D721Med (cell line): Measurements from ENCODE around the gene OGFR.

Experiments
- DNase-seq: peaks from one replicate; pipeline ENCODE4 v3.0.0; 2011; ENCODE audit warnings: low spot score; ENCODE audit not compliant: insufficient read length
- FAIRE-seq: peaks from 2 replicates; lab custom pipeline; 2011; peaks lifted over from hg19 to GRCh38; lab: Jason Lieb, UNC
- CTCF ChIP-seq: IDR thresholded peaks from 2 replicates; pipeline ENCODE4 v1.5.1; 2012; ENCODE audit warnings: mild to moderate bottlenecking, control low read depth; ENCODE audit not compliant: insufficient read depth; ENCODE audit errors: missing control alignments

The OGFR gene

GRCh38 chr20:62812181-62812906 lies 7.7 kb downstream of the OGFR start:
- DNase-seq (no peak), FAIRE-seq (no peak)
- TF ChIP-seq CTCF, result no peak

- TF ChIP-seq CTCF, result no peak
- FAIRE-seq, result no peak
- DNase-seq, result no peak
Measured at GRCh38 chr20:62812907-62813200, 8.2 kb downstream of the OGFR start.

- DNase-seq, result no peak
- TF ChIP-seq CTCF, result no peak
- FAIRE-seq, result no peak
Measured at GRCh38 chr20:62813588-62813987, 9.0 kb downstream of the OGFR start.

- no peak for TF ChIP-seq CTCF
- no peak for FAIRE-seq
- no peak for DNase-seq
Measured at GRCh38 chr20:62814060-62814708, 9.5 kb downstream of the OGFR start.

GRCh38 chr20:62814709-62815065 lies 10.1 kb downstream of the OGFR start:
- DNase-seq, result no peak
- FAIRE-seq, result no peak
- no peak for TF ChIP-seq CTCF

- no peak for DNase-seq
- FAIRE-seq, result no peak
- TF ChIP-seq CTCF, result no peak
Measured at GRCh38 chr20:62815066-62815991, 10.7 kb downstream of the OGFR start.
